Gastrocnemius medialis (tissue), 4 donors: ENCODE data around the gene LCN6.

ENCODE experiments used
- POLR2A ChIP-seq, 2 donors: fragments of 450-650 bp; IDR thresholded peaks; one replicate each; pipeline ENCODE4 v1.6.1; 2017; ENCODE audit warnings: antibody characterized with exemption in 2 of 2, mild to moderate bottlenecking in 2 of 2, moderate library complexity in 2 of 2
- TF ChIP-seq, protein P1 (sequence below), 5 experiments: fragments of 450-650 bp in 3 of 5; fragments of 200-600 bp in 2 of 5; sonication (generic) in 2 of 5; IDR thresholded peaks in 4 of 5; conservative IDR thresholded peaks in 1 of 5; 1 replicate in 4 of 5; 2 replicates in 1 of 5; pipeline ENCODE4 v1.5.1; 2016 to 2019; ENCODE audit warnings: antibody characterized with exemption in 5 of 5, mild to moderate bottlenecking in 3 of 5, moderate library complexity in 3 of 5

DNA sequence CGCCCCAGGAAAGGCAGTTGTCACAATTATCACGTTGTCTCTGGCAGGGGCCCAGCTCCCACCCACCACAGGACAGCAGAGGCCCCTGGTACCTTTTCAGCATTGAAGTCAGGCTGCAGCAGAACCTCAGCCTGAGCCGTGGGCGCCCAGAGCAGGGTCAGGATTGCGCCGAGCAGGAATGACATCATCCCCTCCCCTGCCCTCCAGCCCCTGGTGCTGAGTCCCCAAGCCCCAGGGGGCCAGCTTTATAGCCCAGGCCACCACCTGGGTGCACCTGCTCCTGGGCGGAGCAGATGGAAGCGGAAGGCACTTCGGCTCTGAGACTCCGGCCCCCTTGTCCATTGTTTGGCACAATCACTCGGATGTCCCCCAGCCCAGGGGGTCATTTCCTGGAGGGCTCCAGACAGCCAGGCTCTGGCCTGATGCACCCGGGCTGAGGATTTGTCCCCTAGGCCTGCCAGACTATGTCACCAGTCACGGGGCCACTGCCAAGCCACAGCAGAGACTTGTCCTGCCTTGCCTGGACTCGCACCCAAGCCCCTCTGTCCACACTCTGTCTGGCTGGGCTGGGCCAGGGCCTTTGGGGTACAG lies 16.1 kb upstream of the LCN6 start, which contains the start of gene LCN15:
- TF ChIP-seq, protein P1, sequence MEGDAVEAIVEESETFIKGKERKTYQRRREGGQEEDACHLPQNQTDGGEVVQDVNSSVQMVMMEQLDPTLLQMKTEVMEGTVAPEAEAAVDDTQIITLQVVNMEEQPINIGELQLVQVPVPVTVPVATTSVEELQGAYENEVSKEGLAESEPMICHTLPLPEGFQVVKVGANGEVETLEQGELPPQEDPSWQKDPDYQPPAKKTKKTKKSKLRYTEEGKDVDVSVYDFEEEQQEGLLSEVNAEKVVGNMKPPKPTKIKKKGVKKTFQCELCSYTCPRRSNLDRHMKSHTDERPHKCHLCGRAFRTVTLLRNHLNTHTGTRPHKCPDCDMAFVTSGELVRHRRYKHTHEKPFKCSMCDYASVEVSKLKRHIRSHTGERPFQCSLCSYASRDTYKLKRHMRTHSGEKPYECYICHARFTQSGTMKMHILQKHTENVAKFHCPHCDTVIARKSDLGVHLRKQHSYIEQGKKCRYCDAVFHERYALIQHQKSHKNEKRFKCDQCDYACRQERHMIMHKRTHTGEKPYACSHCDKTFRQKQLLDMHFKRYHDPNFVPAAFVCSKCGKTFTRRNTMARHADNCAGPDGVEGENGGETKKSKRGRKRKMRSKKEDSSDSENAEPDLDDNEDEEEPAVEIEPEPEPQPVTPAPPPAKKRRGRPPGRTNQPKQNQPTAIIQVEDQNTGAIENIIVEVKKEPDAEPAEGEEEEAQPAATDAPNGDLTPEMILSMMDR (IDR thresholded peaks at IDR 0.05 in 4 of 5, conservative IDR thresholded peaks at IDR 0.05 in 1 of 5), result no peak
- TF ChIP-seq POLR2A (IDR thresholded peaks at IDR 0.05), result no peak
